Mesenteric fat pad (tissue), 1 donor: ENCODE data around the gene DGUOK. TPM values are rescaled to one million over a fixed set of nuclear protein-coding genes. Genes with fewer than 3 reads are reported as not detected.

Source experiments
- DNase-seq: peaks from one replicate; pipeline ENCODE4 v3.0.0-alpha.2; 2020; ENCODE audit warnings: low spot score
- total RNA-seq: library from RNA; stranded (reverse); fragmentation: NEBNext Ultra II Directional; extraction: Animal tissue kit (Norgen Biotek cat#: 25700); gene quantifications from one replicate; pipeline ENCODE4 v1.2.1, GENCODE V29; 2021
- donor health status: DM: yes; HTN: yes; CAD: no.

Gene DGUOK
- total RNA-seq, 1 donor from 2014 or later: 44.2 TPM

GRCh38 chr2:73979686-73980085, 53.0 kb downstream of the DGUOK start:
- no peak for DNase-seq

GRCh38 chr2:73980566-73980965, 53.9 kb downstream of the DGUOK start:
- no peak for DNase-seq

- DNase-seq: no peak
Measured at GRCh38 chr2:73981081-73982001, 54.7 kb downstream of the DGUOK start.

DNA sequence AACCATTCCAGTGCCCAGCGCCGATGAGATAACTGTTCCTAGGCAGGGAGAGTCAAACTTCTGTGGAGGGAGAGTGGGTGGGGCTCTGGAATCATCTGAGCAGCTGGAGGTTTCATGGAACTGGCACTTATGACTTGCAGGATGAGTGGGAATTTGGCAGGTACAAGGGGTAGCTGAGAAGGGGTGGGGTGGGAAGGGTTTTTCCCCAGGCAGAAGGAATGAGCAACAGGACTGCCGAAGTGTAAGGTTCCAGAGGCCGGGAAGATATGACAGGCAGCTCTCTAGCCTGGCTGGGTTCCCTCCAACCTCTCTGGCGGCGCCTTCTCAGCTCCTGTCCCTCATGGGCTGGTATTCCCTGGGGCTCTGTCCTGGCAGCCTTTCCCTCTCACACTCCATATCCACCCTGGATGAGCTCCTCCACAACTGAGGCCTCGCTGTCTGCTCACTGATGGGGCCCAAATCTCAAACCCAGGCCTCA, 55.5 kb downstream of the DGUOK start:
- no peak for DNase-seq

- no peak for DNase-seq
Measured at GRCh38 chr2:73983322-73984202, 56.9 kb downstream of the DGUOK start.

- no peak for DNase-seq
Measured at GRCh38 chr2:73984203-73984921, 57.7 kb downstream of the DGUOK start, which contains the start of gene TET3. TSS of gene TET3 (plus strand) at chr2:73984910. CDS start at chr2:73986404, 1,494 bp downstream.

DNA sequence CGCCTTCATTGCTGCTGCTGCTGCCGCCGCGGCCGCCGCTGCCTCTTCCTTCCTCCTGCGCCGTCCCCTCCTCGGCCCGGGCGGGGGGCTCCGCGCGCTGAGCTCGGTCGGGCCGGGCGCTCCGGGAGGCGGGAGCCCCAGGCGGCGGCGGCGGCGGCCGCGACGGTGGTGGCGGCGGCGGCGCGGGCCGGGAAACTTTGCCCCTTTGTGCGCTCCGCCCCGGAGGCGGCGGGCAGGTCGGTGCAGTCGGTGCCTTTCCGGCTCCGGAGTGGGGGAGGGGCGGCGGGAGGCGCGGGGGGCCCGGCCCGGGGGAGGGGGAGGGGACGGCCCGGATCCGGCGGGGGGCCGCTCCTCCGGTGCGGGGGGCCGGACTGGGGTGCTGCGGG, 58.2 kb downstream of the DGUOK start:
- no peak for DNase-seq

GRCh38 chr2:73985308-73986084, 58.8 kb downstream of the DGUOK start:
- no peak for DNase-seq

- DNase-seq: no peak
Measured at GRCh38 chr2:73986085-73986681, 59.5 kb downstream of the DGUOK start.

- DNase-seq: no peak
Measured at GRCh38 chr2:73987109-73987947, 60.6 kb downstream of the DGUOK start.

DNA sequence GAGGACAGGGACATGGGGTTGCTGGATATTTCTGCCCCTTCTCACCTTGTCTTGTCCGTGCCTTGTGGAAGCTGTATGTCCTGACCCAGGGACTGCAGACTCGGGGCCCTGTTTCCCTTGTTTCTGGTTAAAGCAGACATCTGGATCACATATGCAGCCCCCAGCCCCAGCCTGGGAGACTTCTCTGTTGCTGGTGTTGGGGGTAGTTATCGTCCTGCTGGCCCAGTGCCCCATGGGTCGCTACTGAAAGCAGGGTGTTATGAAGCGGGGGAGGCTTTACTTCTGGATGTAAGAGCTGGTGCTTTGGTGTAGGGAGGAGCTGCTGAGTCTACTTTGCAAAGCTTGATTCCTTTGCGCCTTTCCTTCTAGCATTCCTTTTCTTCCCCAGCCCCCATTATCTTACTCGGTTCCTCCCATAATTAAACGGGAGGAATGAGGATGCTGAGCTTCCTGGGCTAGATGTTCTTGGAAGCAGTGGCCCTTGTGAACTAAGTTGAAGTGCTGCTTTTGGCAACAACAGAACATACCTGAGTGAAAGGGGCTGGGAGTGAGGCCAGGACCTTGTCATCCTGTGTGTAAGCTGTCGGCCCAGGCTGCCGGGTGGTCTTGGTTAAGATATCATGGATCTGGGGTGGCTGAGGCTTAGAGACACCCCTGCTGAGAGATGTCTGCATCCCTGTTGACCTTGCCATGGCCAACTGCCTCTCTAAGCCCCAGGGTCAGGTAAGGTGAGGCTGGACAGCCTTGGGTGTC, 61.4 kb downstream of the DGUOK start:
- no peak for DNase-seq

DNA sequence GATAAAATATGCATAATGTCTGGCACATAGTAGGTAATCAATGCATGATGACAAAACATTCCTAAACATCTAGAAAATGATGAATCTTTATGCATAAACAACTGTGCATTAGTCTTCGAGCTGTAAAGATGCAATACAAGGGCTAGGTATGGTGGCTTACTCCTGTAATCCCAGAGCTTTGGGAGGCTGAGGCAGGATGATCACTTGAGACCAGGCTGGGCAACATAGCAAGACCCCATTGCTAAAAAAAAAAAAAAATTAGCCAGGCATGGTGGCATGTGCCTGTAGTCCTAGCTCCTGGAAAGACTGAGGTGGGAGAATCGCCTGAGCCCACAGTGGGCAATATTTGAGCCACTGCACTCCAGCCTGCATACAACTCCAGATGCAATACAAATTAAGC, 63.3 kb downstream of the DGUOK start:
- DNase-seq: no peak

DNA sequence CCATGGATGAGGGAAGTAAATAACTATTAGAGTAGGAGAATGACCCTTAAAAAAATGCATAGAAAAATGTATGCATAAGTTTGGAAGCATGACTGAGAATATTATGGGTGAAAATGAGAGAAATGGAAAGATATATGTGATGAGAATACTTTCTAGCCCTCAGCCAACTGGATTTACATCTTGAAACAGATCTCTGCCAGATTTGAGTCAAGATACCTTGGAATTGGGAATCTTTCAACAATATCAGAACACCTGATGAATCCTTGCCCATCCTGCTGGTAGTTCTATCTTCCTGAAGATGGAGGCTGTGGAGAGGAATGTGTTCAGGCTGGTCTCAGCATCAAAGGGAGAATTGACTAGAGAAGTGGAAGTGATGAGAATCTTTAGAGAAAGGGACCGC, 63.9 kb downstream of the DGUOK start:
- DNase-seq: no peak

GRCh38 chr2:73992036-73992435, 65.4 kb downstream of the DGUOK start:
- no peak for DNase-seq

GRCh38 chr2:73993376-73993775, 66.7 kb downstream of the DGUOK start:
- DNase-seq: no peak

GRCh38 chr2:73993778-73994177, 67.1 kb downstream of the DGUOK start:
- no peak for DNase-seq

- no peak for DNase-seq
Measured at GRCh38 chr2:73994178-73994831, 67.6 kb downstream of the DGUOK start.

- no peak for DNase-seq
Measured at GRCh38 chr2:73995810-73996209, 69.1 kb downstream of the DGUOK start.
